ENCODE results near the gene PARD3B.

The PARD3B gene

GRCh38 chr2:204571041-204571440 is 25.8 kb downstream of the PARD3B start:
- Histone ChIP-seq H3K9ac (ENCODE audit: low read depth, low read length) (no peak overlapping the region), H3K27ac (ENCODE audit: low read length) (no peak overlapping the region), H3K27me3 (ENCODE audit: insufficient read depth, low read length, poor library complexity) (peaks cover 12% of the 10 kb centered on the region), H3K4me2 (ENCODE audit: insufficient read depth, low read length) (no peak overlapping the region), H3K36me3 (ENCODE audit: insufficient read depth, low read length) (no peaks in the 10 kb centered on the region), H3K4me3 (ENCODE audit: low read depth in 1 of 2, low read length in 2 of 2) (no peak overlapping the region), H2AFZ (ENCODE audit: low read depth, low read length) (no peak overlapping the region), H3K79me2 (ENCODE audit: insufficient read depth, low read length) (no peaks in the 10 kb centered on the region), H4K20me1 (ENCODE audit: insufficient read depth, low read length) (no peaks in the 10 kb centered on the region), H3K9me3 (ENCODE audit: insufficient read depth, low read length, severe bottlenecking) (no peaks in the 10 kb centered on the region), H3K4me1 (ENCODE audit: insufficient read depth, low read length) (no peaks in the 10 kb centered on the region)
- no peak for ATAC-seq (ENCODE audit: insufficient read depth, low read depth)
- TF ChIP-seq CTCF (IDR thresholded peaks at IDR 0.05; ENCODE audit: borderline replicate concordance, extremely low read depth, low read length, poor library complexity, severe bottlenecking), result no peak
- no peak for TF ChIP-seq EZH2 (IDR thresholded peaks at IDR 0.05; ENCODE audit: borderline replicate concordance, low read depth, low read length, severe bottlenecking)
- DNase-seq, result no peak

GRCh38 chr2:204571911-204572310 is 26.6 kb downstream of the PARD3B start:
- Histone ChIP-seq H4K20me1 (ENCODE audit: insufficient read depth, low read length) (no peaks in the 10 kb centered on the region), H3K27me3 (ENCODE audit: insufficient read depth, low read length, poor library complexity) (peaks cover 12% of the 10 kb centered on the region), H3K4me2 (ENCODE audit: insufficient read depth, low read length) (no peak overlapping the region), H2AFZ (ENCODE audit: low read depth, low read length) (no peak overlapping the region), H3K4me1 (ENCODE audit: insufficient read depth, low read length) (no peaks in the 10 kb centered on the region), H3K79me2 (ENCODE audit: insufficient read depth, low read length) (no peaks in the 10 kb centered on the region), H3K27ac (ENCODE audit: low read length) (no peak overlapping the region), H3K9me3 (ENCODE audit: insufficient read depth, low read length, severe bottlenecking) (no peaks in the 10 kb centered on the region), H3K4me3 (ENCODE audit: low read depth in 1 of 2, low read length in 2 of 2) (no peak overlapping the region), H3K9ac (ENCODE audit: low read depth, low read length) (no peak overlapping the region), H3K36me3 (ENCODE audit: insufficient read depth, low read length) (no peaks in the 10 kb centered on the region)
- TF ChIP-seq EZH2 (IDR thresholded peaks at IDR 0.05; ENCODE audit: borderline replicate concordance, low read depth, low read length, severe bottlenecking) (no peak), CTCF (IDR thresholded peaks at IDR 0.05; ENCODE audit: borderline replicate concordance, extremely low read depth, low read length, poor library complexity, severe bottlenecking) (no peak)
- no peak for ATAC-seq (ENCODE audit: insufficient read depth, low read depth)
- DNase-seq, result no peak

- no peak for TF ChIP-seq CTCF (IDR thresholded peaks at IDR 0.05; ENCODE audit: borderline replicate concordance, extremely low read depth, low read length, poor library complexity, severe bottlenecking)
- no peak for TF ChIP-seq EZH2 (IDR thresholded peaks at IDR 0.05; ENCODE audit: borderline replicate concordance, low read depth, low read length, severe bottlenecking)
- peaks cover 12% of the 10 kb centered on the region for H3K27me3 ChIP-seq (ENCODE audit: insufficient read depth, low read length, poor library complexity)
- ATAC-seq (ENCODE audit: insufficient read depth, low read depth), result no peak
- no peak overlapping the region for H3K27ac ChIP-seq (ENCODE audit: low read length)
- H3K4me3 ChIP-seq (ENCODE audit: low read depth in 1 of 2, low read length in 2 of 2), result no peak overlapping the region
- no peak overlapping the region for H3K9ac ChIP-seq (ENCODE audit: low read depth, low read length)
- no peaks in the 10 kb centered on the region for H3K36me3 ChIP-seq (ENCODE audit: insufficient read depth, low read length)
- H4K20me1 ChIP-seq (ENCODE audit: insufficient read depth, low read length), result no peaks in the 10 kb centered on the region
- no peaks in the 10 kb centered on the region for H3K79me2 ChIP-seq (ENCODE audit: insufficient read depth, low read length)
- H2AFZ ChIP-seq (ENCODE audit: low read depth, low read length), result no peak overlapping the region
- no peaks in the 10 kb centered on the region for H3K9me3 ChIP-seq (ENCODE audit: insufficient read depth, low read length, severe bottlenecking)
- H3K4me1 ChIP-seq (ENCODE audit: insufficient read depth, low read length), result no peaks in the 10 kb centered on the region
- no peak for DNase-seq
- no peak overlapping the region for H3K4me2 ChIP-seq (ENCODE audit: insufficient read depth, low read length)
Observed at GRCh38 chr2:204573221-204573620, 27.9 kb downstream of the PARD3B start.

GRCh38 chr2:204574486-204574885 is 29.2 kb downstream of the PARD3B start:
- Histone ChIP-seq H3K27me3 (ENCODE audit: insufficient read depth, low read length, poor library complexity) (peaks cover 8% of the 10 kb centered on the region), H3K27ac (ENCODE audit: low read length) (no peak overlapping the region), H3K9ac (ENCODE audit: low read depth, low read length) (no peak overlapping the region), H3K9me3 (ENCODE audit: insufficient read depth, low read length, severe bottlenecking) (no peaks in the 10 kb centered on the region), H3K4me2 (ENCODE audit: insufficient read depth, low read length) (no peak overlapping the region), H4K20me1 (ENCODE audit: insufficient read depth, low read length) (no peaks in the 10 kb centered on the region), H3K4me3 (ENCODE audit: low read depth in 1 of 2, low read length in 2 of 2) (no peak overlapping the region), H2AFZ (ENCODE audit: low read depth, low read length) (no peak overlapping the region), H3K4me1 (ENCODE audit: insufficient read depth, low read length) (no peaks in the 10 kb centered on the region), H3K79me2 (ENCODE audit: insufficient read depth, low read length) (no peaks in the 10 kb centered on the region), H3K36me3 (ENCODE audit: insufficient read depth, low read length) (no peaks in the 10 kb centered on the region)
- no peak for DNase-seq
- TF ChIP-seq EZH2 (IDR thresholded peaks at IDR 0.05; ENCODE audit: borderline replicate concordance, low read depth, low read length, severe bottlenecking), result no peak
- TF ChIP-seq CTCF (IDR thresholded peaks at IDR 0.05; ENCODE audit: borderline replicate concordance, extremely low read depth, low read length, poor library complexity, severe bottlenecking), result no peak
- no peak for ATAC-seq (ENCODE audit: insufficient read depth, low read depth)

Data from DND-41 (cell line).